RPMI8226 (cell line): Measurements from ENCODE around the gene KIF26A.
A peak's percentile ranks its signal among the peaks of the same experiment; 100 is the strongest.

Experiments used
- DNase-seq: peaks from one replicate; pipeline ENCODE4 v3.0.0-alpha.2; 2015

KIF26A gene

DNA sequence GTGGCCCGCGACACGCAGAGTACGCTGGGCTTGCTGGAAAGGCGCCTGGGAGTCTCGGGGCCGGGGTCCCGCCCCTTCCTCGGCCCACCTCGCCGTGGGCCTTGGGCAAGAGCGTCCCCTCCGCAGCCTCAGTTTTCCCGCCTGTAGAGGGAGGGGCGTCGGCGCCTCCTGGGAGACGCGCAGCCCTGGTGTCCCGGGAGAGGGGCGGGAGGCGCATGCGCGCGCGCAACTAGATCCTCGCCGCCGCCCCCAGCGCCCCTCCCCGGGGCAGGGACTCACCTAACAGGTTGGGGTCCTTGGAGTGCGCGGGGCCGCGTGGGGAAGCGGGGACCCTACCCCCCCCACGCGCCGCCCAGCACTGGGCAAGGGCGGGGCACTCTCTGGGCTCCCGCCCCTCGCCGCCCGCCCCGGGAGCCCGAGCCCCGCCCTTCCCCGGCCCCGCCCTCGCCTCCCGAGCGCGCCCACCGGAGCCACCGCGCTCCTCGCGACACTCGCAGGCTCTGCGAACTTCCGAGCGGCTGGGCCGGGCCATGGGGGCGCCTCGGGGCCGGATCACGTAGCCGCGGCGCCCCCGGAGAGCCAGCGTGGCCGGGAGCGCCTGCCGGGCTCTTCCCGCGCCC is at the start of gene KIF26A:
Gene KIF26A (plus strand): TSS at position 490 of the 620 bp plus-strand sequence. CDS start 136 bp downstream, outside the sequence.
- peak; percentile 55 for DNase-seq

DNA sequence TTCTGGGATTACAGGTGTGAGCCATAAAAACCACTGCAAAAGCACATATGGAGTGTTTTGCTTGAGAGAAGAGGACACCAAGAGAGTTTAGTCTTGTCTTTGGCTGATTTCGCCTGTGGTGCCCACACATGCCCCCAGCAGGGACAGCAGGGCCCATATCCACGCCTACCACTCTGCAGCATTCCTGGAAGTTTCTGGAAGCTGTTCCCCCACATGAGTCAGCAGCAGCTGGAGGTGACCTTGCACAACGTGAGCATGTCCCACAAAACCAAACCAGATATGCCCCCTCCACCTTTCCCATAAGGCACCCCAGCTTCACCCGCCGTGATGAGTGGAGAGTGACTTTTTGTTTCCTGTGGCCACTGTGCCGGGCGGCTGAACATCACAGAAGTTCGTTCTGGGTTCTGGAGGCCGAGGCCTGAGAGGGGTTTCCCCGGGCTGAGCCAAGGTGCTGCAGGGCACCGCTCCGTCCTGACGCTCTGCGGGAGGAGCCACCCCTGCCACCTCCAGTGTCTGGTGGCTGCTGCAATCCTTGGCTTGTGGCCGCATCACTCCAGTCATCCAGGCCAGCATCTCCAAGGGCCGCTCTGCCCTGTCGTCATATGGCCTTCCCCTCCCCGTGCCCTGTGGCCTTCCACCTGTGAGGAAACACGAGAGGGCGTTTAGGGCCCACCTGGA is 48.2 kb upstream of the KIF26A start:
- no peak for DNase-seq

DNA sequence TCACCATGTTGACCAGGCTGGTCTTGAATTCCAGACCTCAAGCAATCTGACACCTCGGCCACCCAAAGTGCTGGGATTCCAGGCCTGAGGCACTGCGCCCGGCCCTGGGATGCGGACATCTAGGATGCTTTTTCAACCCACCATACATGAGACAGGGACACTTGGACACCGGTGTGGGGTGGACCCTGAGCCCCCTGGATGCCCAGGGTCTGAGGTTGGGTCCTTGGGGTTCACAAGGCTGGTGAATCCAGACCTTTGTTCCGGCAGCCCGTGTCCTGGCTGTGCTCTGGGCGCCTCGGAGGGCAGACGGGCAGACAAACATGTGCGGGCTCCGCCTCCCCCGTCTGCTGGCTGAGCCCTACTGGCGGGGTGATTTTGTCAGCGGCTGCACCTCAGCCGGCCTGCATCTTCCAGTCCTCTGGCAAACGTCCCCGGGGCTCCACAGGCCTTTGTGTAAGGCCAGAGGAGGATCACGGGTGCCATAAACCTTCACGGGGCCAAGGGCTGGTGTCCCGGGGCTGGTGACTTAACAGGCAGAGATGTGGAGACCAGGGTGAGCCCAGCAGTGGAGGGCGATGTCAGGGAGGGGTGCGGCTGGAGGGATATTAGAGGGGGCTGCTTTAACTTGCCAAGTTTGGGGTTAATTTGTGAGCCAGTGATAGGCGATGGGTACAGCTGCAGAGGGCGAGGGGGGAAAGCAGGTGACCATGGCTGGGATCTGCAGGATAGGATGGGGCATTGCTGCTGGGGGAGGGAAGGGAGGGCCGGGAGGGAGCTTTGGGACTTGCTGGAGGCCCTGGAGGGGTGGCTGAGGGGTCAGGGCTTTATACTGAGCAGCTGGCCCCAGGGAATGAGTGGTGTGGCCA is 47.1 kb upstream of the KIF26A start:
- no peak for DNase-seq

DNA sequence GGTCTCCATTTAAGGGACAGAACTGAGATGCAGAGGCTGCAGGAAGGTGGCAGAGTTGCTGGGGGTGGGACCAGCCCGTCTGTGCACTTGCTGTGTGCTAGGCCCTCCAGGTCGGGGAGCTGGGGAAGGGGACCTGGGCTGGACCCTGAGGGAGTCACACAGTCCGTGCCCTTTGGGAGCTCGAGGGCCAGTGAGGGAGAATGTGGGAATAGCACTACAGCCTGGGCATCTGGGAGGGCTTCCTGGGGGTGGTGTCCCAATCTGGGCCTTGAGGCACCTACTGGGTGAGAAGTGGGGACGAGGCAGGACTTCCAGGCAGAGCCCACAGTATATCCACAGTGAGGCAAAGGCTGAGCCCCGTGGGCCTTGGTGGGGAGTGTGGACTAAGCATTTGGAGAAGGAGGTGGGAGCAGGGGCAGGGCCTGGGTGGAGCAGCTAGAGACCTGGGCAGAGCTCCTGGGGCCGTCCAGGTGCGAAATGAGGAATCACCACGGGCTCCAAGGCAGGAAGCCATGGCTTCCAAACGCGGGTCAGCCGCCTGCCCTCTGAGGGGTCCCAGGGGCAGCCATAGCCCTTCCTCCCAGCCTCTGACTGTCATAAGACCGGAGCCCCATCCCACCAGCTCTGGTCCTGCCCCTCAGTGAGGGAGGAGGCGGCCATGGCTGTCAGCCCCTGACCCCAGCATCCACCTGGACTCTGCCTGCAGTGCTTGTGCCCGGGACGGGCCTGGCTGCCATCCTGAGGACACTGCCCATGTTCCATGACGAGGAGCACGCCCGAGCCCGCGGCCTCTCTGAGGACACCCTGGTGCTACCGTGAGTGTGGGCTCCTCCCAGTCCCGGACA is 46.2 kb upstream of the KIF26A start:
- no peak for DNase-seq

DNA sequence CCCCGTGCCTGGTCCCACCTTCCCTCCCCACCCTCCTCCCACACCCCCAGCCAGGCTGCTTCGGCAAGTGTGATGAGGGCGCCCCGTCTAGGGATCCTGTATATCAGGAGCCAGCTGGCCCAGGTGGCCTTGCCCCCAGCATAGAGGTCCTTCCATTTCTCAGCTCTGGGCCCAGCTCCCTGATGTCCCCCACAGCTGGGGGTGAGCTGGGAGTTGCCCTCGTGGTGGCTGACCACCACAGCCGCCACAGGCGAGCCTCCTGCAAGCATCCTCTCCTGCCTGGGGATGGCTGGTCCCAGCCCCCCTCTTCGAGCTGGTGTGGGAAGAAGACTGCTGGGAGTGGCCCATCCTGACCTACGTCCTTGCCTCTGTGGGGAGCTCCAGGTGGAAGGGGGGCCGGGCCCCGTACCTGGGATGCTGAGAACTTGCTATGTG is 45.4 kb upstream of the KIF26A start:
- DNase-seq = no peak

DNA sequence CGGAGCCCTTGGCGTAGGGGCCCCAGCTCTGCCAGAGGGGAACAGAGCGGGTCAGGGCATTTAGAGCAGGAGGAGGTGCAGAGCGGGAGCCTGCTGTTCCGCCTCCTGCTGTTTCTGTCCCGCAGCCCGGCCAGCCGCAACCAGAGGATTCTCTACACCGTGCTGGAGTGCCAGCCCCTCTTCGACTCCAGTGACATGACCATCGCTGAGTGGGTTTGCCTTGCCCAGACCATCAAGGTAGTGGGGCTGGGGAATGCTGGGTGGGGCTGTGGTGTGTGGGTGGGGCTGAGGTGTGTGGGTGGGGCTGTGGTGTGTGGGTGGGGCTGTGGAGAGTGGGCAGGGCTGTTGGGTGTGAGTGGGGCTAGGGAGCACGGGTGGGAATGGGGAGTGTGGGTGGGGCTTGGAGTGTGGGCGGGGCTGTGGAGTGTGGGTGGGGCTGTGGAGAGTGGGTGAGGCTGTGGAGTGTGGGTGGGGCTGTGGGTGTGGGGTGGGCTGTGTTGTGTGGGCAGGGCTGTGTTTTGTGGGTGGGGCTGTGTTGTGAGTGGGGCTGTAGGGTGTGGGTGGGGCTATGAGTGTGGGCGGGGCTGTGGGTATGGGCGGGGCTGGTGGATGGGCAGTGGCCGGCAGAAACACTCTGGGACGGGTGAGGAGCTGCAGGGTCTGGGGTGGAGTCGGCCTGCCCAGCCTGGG is 44.9 kb upstream of the KIF26A start:
- no peak for DNase-seq

DNA sequence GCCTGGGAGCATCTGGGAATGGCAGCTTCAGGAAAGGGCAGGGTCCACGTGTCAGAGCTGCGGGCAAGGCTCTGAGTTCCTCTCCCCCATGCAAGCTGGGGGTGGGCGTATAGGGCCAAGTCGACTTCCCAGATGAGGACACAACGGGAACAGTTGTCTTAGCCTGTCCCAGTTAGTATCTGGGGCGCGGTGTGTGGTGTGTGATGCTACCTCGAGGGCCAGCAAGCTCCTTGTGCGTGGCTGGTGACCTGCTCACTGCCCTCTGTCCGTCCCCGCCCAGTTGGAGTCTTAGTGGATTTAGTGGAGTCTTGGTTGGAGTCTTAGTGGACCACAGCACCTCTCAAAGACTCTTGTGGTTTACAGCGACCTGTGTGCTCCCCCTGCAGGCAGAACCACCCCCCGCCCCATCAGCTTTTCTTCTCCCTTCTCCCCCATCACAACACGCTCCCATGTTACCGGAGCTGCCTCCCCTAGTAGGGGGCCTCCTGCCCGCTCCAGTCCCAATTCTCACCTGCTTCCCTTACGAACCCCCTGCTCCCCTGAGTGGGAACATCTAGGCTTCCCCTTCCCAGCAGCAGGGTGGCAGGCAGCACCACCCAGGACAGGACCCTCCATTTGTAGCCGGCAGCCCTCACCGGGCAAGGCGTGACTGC is 44.2 kb upstream of the KIF26A start:
- DNase-seq = no peak

DNA sequence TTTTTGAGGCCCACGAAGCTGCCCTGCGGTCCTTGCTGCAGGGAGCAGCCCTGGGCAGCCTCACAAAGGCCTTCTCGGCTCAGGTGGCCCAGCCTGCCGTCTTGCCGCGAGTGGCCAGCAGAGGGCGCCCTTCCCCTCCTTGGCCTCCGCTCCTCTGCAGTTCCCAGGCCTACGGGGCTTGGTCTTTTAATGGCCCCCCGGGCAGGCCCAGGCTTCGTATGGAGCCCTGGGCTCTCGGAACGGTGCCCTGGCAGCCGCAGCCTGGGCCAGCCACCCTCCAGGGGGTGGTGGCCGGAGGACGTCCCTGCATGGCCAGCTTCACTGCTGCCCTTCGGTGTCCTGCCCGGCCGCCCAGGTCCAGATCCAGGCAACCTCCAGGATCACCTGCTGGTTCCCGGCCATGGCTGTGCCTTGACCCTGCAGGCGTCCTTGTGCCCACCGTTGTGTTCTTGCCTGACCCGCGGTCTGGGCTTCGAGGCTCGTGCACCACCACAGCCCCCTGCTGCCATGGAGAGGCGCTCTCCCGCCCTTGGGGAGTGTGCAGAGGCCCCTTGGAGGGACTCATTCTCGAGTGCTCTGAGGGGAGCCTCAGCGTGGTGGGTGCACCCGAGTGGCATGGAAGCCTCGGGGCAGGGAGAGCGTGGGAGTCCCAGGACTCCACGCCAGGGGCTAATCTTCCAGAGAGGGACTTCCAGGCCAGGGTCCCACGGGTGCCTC is 43.5 kb upstream of the KIF26A start:
- DNase-seq = peak; percentile 59

DNA sequence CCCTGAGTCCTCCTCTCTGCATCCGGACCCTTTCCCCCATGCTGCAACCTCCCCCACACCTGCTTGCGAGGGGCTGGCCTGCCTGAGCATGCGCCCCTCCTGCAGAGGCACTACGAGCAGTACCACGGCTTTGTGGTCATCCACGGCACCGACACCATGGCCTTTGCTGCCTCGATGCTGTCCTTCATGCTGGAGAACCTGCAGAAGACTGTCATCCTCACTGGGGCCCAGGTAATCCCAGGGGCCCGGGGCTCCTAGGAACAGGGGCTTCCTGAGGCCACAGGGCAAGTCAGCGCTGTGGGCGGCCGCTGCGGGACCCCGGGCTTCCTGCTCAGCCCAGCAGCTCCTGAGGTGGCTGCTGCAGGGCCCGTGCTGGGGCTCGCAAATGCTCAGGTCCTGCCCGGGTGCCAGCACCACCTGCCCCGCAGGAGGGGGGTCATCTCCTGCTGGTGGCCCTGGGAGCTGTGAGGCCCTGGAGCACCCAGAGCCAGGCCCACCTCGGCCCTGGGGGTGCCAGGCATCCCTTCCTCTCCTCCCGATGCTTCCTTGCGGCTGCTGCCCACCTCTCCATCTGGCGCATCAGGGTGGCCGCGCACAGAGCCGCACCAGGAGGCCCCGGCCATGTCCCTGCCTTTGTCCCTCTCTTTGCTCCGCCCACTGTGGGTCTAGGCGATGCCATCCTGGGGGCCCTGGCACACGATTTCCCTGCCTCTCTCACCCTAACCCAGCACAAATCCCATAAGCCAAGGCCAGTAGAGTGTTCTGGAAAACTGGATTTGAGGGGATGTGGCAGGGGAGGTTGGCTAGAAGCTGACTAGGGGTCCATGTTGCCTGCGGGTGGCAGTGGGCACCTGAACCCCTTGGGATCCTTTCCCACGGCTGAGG is 42.7 kb upstream of the KIF26A start:
- DNase-seq = no peak

DNA sequence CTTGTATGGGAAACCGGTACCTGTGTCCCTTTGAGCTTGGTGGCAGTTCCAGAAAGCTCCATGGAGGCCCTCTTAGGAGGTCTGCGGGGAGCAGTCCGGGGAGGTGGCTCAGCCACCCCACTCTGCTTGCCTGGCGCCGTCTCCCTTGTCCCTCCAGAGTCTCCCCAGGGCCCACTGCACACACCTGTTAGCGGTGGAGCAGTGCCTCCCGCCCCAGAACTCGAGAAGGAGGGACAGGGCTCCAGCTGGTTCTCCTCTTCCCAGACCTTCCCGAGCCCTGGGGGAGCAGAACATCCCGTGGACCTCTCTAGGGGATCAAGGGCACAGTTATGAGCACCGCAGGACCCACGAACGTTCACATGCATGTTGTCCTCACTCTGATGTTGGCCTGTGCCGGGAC is 42.1 kb upstream of the KIF26A start:
- no peak for DNase-seq

DNA sequence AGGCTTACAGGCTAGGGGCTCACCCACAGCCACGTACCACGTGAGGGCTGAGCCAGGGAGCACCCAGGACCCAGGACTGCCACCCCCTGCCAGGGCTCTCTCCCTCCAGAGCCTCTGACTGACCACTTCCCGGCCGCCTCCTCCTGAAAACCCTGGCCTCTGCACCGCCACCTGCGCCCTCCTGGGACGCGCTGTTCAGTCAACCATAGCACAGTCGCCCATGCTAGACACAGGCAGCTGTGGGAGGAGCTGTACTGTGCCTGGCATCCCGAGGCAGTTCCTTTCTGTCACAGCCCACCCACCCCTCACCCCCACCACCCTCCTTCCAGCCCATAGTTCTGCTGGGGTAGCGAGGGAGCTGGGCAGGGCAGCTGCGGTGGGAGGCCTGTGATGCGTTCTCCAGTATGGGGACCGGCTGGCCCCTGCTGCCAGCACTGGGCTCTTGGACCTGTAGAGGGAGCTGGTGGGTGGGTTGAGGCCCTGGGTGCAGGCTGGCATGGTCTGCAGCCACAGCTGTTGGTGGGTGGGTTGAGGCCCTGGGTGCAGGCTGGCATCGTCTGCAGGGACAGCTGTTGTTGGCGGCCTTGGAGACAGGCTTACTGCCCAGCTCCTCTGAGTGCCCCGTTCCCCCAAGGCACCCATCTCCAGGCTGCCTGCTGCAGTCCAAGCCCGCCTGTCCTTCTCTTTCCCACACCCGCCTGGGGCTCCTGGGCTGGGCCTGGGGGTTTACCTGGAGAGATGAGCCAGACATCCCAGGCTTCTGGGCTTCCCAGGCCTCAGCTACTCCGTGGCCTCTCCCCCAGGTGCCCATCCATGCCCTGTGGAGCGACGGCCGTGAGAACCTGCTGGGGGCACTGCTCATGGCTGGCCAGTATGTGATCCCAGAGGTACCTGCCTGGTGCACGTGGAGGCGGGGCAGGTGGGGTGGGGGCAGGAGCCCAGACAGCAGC is 41.4 kb upstream of the KIF26A start:
- DNase-seq = peak; percentile 46

DNA sequence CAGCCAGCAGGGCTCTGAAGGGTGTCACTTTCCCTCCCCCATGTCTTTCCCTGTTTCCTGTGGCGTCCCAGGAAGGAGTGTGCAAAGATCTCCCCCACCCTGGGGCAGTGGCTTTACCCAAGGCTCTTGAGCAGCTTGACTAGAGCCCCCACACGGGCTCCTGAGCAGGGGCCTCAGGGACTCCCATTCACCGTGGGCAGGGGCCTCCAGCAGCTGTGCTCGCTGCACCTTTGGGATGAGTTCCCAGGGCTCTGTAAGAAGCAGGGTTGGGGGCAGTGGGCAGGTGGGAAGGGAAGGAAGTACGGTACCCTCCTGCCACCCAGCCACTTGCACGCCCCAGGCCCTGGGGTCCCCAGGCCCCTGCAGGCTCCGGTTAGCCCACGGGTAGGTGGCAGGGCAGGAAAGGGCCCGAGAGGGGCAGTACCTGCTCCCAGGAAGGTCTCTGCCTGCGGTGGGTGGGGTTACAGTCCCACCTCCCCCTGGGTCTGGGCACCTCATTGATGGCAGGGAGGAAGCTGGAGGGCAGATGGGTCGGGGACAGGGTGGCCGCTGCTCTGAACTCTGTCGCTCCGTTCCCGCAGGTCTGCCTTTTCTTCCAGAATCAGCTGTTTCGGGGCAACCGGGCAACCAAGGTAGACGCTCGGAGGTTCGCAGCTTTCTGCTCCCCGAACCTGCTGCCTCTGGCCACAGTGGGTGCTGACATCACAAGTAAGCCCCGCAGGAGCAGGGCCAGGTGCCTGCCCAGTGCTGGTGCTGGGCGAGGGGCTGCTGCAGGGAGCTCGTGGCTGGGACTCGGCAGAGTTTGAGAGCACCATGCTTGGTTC is 39.9 kb upstream of the KIF26A start:
- no peak for DNase-seq

DNA sequence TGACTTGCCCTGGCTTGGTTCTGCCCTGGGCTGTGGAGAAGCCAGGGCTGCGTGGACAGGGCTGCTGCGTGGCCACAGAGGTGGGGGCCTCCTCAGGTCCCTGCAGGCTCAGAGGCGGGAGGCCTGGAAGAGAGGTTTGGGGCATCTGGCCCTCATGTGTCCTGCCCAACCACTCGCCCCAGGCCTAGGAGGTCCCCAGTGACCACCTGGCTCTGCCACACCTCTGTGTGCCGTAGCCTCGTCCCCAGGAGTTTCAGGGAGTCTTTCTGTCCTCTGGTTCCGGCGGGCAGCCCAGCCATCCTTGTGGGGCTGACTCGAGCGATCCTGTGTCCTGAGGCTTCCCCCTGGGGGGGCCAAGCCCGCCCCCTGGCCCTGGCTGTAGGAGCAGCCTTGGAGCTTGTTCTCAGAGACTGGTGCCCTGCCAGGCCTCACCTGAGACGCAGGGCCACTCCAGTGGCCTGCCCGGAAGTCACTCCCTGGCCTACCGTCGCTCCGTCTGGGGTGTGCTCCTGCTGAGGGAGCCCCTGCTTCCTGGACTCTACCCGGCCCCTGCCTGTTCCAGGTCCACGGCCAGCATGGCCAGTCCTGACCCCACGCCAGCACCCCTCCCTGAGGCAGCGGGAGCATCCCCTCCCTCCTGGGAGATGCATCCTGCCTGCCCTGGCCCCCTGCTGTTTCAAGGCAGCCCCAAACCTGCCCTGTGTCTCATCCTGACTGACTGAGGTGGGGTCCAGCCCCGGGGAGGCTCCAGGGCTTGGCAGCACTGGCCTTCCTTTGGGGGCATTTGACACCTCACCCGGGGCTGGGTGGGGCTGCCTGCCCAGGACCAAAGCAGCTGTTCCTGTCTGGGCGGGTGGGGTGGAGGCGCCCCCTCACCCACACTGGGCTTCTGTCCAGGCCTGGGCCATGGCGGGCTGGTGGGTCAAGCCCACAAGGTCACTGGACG is 39.0 kb upstream of the KIF26A start:
- DNase-seq = no peak

DNA sequence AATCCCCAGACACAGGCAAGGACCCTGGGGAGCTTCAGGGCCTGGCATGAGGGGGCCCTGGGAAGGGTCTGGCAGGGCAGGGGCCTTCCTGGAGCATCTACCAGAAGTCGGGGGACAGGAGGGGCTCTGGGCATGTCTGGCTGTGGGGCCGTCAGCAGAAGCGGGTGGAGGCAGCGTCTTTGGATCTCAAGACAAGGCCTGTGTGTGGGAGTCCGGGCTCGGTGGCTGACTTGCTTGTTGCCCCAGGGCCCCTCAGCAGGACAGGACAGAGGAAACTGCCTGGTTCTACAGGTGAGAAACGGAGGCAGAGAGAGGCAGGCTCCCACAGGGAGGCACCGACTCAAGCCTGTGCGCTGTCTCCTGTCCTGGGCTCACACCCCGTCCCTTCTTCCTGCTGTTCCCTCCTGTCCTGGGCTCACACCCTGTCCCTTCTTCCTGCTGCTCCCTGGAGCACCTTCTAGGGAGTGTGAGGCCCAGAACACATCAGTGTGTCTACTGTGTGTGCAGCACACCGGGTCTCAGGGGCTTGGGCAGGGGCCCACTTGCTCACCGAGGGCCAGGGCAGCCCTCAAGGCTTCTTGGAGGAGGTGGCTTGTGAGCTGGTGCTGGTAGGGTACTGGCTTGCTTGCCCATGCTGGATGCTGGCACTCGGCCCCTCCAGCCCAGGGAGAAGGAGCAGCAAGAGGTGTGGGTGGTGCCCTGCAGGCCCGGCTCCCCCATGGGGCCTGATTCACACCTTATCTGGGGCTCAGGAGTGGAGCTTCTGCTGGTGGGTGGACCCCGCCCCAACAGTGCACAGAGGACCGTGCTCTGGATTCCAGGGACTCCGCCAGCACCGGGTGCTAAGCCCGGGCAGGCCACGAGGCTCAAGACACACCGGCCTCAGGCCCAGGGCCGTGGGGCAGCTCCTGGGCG is 38.0 kb upstream of the KIF26A start:
- DNase-seq = no peak

DNA sequence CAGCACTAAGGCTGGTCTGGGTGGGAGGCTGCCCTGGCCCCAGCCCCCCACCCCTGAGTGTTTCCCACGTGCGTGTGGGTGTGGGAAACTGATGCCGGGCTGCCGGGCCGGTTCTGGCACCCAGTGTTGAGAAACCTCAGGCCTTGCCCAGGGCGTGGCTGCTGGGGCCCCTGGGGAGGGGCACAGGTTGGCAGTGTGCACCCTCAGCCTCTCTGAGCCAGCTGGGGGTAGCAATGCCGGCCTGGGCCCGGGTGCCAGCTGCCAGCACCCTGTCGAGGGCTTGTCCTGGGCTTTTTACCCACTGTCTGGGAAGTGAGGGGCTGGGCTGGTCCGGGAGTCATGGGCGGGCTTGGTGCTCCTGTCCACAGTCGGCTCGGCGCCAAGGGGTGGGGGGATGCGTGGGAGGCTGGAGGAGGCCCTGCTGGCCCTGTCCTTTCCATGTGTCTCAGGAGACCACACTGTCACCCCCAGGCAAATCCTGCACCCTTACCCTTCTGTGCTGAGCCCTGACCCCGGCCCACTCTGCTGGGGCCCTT is 37.2 kb upstream of the KIF26A start:
- DNase-seq = no peak
